ENCODE data around the gene CACUL1. TPM values are rescaled to one million over a fixed set of nuclear protein-coding genes. Genes with fewer than 3 reads are reported as not detected.
"Not testable (repeated sequence)": the region's sequence is repeated elsewhere in the genome, so short reads cannot be mapped to it uniquely, and the experiment has no call there.

Gene CACUL1
- total RNA-seq, 4 donors from 2014 or later: 30.8 to 44.4 (median 33.3) TPM

- 72% methylated on average over 3 of the region's 3 CpGs for WGBS
- DNase-seq (ENCODE audit: extremely low spot score): no peak
- no peak overlapping the region for H3K27ac ChIP-seq (replicated peaks in 1 of 4)
- no peaks in the 10 kb centered on the region for H3K36me3 ChIP-seq
- peaks cover 0 to 25% (median 11%) of the 10 kb centered on the region in 4 donors for H3K4me1 ChIP-seq
- intact Hi-C loops (cut with DNase I): loop anchor here (5.0 kb wide), 1 partner anchor 232 kb away; no protein-coding TSS in a partner anchor
- no peaks in the 10 kb centered on the region for H3K9me3 ChIP-seq
- TF ChIP-seq POLR2A (IDR thresholded peaks at IDR 0.05; ENCODE audit: low read depth): no peak
- TF ChIP-seq, protein P1, sequence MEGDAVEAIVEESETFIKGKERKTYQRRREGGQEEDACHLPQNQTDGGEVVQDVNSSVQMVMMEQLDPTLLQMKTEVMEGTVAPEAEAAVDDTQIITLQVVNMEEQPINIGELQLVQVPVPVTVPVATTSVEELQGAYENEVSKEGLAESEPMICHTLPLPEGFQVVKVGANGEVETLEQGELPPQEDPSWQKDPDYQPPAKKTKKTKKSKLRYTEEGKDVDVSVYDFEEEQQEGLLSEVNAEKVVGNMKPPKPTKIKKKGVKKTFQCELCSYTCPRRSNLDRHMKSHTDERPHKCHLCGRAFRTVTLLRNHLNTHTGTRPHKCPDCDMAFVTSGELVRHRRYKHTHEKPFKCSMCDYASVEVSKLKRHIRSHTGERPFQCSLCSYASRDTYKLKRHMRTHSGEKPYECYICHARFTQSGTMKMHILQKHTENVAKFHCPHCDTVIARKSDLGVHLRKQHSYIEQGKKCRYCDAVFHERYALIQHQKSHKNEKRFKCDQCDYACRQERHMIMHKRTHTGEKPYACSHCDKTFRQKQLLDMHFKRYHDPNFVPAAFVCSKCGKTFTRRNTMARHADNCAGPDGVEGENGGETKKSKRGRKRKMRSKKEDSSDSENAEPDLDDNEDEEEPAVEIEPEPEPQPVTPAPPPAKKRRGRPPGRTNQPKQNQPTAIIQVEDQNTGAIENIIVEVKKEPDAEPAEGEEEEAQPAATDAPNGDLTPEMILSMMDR (IDR thresholded peaks at IDR 0.05): no peak
- TF ChIP-seq POLR2AphosphoS5 (IDR thresholded peaks at IDR 0.05): no peak
- no peak overlapping the region for H3K4me3 ChIP-seq
- no peaks in the 10 kb centered on the region for H3K27me3 ChIP-seq
Measured at GRCh38 chr10:118799777-118800176, 45.0 kb upstream of the CACUL1 start.

GRCh38 chr10:118798231-118798662 lies 43.5 kb upstream of the CACUL1 start:
- TF ChIP-seq POLR2A (IDR thresholded peaks at IDR 0.05; ENCODE audit: low read depth): no peak
- TF ChIP-seq POLR2AphosphoS5 (IDR thresholded peaks at IDR 0.05): peak; percentile 28 to 32
- DNase-seq (ENCODE audit: extremely low spot score): no peak

DNA sequence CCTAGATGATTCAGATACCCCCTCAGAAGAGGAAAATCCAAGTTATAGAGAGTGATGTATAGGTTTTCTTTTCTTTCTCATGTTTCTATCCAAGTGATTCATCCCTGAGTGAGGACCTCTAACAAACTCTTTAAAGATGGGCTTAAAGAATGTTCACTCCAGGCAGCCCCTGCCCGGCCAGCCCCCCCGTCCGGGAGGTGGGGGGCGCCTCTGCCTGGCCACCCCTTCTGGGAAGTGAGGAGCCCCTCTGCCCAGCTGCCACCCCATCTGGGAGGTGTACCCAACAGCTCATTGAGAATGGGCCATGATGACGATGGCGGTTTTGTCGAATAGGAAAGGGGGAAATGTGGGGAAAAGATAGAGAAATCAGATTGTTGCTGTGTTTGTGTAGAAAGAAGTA lies 40.2 kb upstream of the CACUL1 start:
- H3K36me3 ChIP-seq; intact Hi-C loops (cut with DNase I); DNase-seq (ENCODE audit: extremely low spot score); H3K27me3 ChIP-seq; H3K4me3 ChIP-seq; H3K27ac ChIP-seq (replicated peaks in 1 of 4); H3K9me3 ChIP-seq: not testable (repeated sequence)
- WGBS: 98% methylated on average over 7 of the region's 7 CpGs
- H3K4me1 ChIP-seq: peaks cover 0 to 18% (median 11%) of the 10 kb centered on the region in 4 donors

More at GRCh38 chr10:118798231-118798662, 43.5 kb upstream of the CACUL1 start:
- peaks cover 0 to 25% (median 11%) of the 10 kb centered on the region in 4 donors for H3K4me1 ChIP-seq
- peak overlapping the region; percentile 15 to 59 (median 36) for H3K27ac ChIP-seq (replicated peaks in 1 of 4)
- WGBS: 23% methylated on average over 3 of the region's 3 CpGs
- intact Hi-C loops (cut with DNase I): no loop called here
- H3K36me3 ChIP-seq: no peaks in the 10 kb centered on the region
- H3K4me3 ChIP-seq: no peak overlapping the region
- no peaks in the 10 kb centered on the region for H3K9me3 ChIP-seq
- H3K27me3 ChIP-seq: no peaks in the 10 kb centered on the region

GRCh38 chr10:118793545-118793944 lies 38.8 kb upstream of the CACUL1 start:
- no peaks in the 10 kb centered on the region for H3K9me3 ChIP-seq
- WGBS: 79% methylated on average over 6 of the region's 6 CpGs
- H3K36me3 ChIP-seq: no peaks in the 10 kb centered on the region
- no peak overlapping the region for H3K27ac ChIP-seq (replicated peaks in 1 of 4)
- no peak for DNase-seq (ENCODE audit: extremely low spot score)
- H3K4me1 ChIP-seq: peaks cover 0 to 11% (median 8%) of the 10 kb centered on the region in 4 donors
- TF ChIP-seq POLR2A (IDR thresholded peaks at IDR 0.05; ENCODE audit: low read depth) (no peak), POLR2AphosphoS5 (IDR thresholded peaks at IDR 0.05) (no peak), EP300 (IDR thresholded peaks at IDR 0.05) (no peak)
- TF ChIP-seq, protein P1 (IDR thresholded peaks at IDR 0.05): no peak
- no peaks in the 10 kb centered on the region for H3K27me3 ChIP-seq
- no peak overlapping the region for H3K4me3 ChIP-seq
- intact Hi-C loops (cut with DNase I): no loop called here

GRCh38 chr10:118792526-118792925 lies 37.8 kb upstream of the CACUL1 start:
- Histone ChIP-seq H3K27ac (replicated peaks in 1 of 4) (no peak overlapping the region), H3K9me3 (no peaks in the 10 kb centered on the region), H3K4me3 (no peak overlapping the region), H3K4me1 (peaks cover 0 to 1% (median 0%) of the 10 kb centered on the region in 4 donors), H3K36me3 (no peaks in the 10 kb centered on the region), H3K27me3 (no peaks in the 10 kb centered on the region)
- WGBS: 88% methylated on average over 1 of the region's 1 CpG
- no peak for DNase-seq (ENCODE audit: extremely low spot score)
- TF ChIP-seq POLR2AphosphoS5 (IDR thresholded peaks at IDR 0.05) (no peak), POLR2A (IDR thresholded peaks at IDR 0.05; ENCODE audit: low read depth) (no peak)
- intact Hi-C loops (cut with DNase I): no loop called here

DNA sequence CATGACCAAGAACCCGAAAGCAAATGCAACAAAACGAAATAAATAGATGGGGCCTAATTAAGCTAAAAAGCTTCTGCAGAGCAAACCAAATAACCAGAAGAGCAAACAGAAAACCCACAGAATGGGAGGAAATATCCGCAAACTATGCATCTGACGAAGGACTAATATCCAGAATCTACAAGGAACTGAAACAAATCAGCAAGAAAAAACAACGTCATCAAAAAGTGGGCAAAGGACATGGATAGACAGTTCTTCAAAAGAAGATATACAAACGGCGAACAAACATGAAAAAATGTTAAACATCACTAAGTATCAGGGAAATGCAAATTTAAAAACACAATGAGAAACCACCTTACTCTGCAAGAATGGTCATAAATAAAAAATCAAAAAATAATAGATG lies 35.3 kb upstream of the CACUL1 start:
- no peak for DNase-seq (ENCODE audit: extremely low spot score)
- no peak overlapping the region for H3K27ac ChIP-seq (replicated peaks in 1 of 4)
- 89% methylated on average over 7 of the region's 7 CpGs for WGBS
- no peaks in the 10 kb centered on the region for H3K27me3 ChIP-seq
- TF ChIP-seq, protein P1 (IDR thresholded peaks at IDR 0.05): no peak
- TF ChIP-seq POLR2AphosphoS5 (IDR thresholded peaks at IDR 0.05) (no peak), POLR2A (IDR thresholded peaks at IDR 0.05; ENCODE audit: low read depth) (no peak), EP300 (IDR thresholded peaks at IDR 0.05) (no peak)
- intact Hi-C loops (cut with DNase I): no loop called here
- no peaks in the 10 kb centered on the region for H3K4me1 ChIP-seq
- H3K9me3 ChIP-seq: no peaks in the 10 kb centered on the region
- no peaks in the 10 kb centered on the region for H3K36me3 ChIP-seq
- no peak overlapping the region for H3K4me3 ChIP-seq
